Sigmoid colon (tissue), 4 donors: ENCODE measurements around the gene HSDL2.

Experiments used
- POLR2A ChIP-seq, 2 donors: fragments of 450-650 bp; IDR thresholded peaks; one replicate each; pipeline ENCODE4 v1.6.1; 2016; ENCODE audit warnings: antibody characterized with exemption in 2 of 2, mild to moderate bottlenecking in 2 of 2, moderate library complexity in 2 of 2
- POLR2AphosphoS5 ChIP-seq, 4 donors: sonication (generic); formaldehyde crosslinking; IDR thresholded peaks; one replicate each; pipeline ENCODE4 v1.6.1; 2017; ENCODE audit warnings: antibody characterized with exemption in 4 of 4
- TF ChIP-seq, protein P1 (sequence below), 4 experiments: fragments of 450-650 bp in 3 of 4; fragments of 200-600 bp in 1 of 4; IDR thresholded peaks; one replicate each; pipeline ENCODE4 v1.5.1; 2016 to 2019; ENCODE audit warnings: antibody characterized with exemption in 4 of 4, mild to moderate bottlenecking in 3 of 4, moderate library complexity in 2 of 4

DNA sequence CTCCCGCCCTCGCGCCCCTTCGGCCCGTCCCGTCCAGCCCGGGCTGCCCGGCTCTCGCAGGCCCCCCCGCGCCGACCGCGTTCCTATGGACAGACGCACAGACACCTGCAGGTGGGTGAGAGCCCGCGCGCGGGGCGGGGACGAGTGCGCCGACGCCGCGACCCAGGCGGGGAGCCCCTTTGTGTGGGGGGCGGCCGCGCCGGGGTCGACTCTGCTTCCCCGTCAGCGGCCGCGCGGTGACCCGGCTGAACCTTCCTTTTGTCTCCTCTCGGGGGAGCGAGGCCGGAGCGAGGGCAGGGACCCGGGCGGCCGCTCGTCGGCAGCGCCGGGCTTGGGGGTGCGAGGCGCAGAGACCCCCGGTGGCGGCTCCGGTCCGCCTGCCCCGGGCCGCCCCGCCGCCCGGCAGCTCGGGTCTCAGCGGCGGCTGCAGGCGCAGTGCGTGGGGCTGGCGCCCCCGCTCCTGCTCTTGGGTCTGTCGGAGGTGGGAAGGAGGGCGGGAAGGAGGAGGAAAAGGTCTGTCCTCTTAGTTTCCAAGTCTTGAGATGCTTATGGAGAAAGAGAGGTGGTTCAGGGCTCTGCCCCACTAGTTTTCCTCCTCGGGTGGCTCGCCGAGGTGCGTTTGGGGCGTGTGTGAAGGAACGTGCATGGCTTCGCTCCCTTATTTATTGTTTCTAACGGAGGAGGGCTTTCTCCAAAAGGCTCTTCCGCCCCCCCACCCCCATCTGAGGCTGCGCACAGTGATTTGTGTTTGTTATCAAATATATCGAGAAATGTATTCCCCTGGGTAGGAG lies 107.3 kb downstream of the HSDL2 start:
- TF ChIP-seq, protein P1, sequence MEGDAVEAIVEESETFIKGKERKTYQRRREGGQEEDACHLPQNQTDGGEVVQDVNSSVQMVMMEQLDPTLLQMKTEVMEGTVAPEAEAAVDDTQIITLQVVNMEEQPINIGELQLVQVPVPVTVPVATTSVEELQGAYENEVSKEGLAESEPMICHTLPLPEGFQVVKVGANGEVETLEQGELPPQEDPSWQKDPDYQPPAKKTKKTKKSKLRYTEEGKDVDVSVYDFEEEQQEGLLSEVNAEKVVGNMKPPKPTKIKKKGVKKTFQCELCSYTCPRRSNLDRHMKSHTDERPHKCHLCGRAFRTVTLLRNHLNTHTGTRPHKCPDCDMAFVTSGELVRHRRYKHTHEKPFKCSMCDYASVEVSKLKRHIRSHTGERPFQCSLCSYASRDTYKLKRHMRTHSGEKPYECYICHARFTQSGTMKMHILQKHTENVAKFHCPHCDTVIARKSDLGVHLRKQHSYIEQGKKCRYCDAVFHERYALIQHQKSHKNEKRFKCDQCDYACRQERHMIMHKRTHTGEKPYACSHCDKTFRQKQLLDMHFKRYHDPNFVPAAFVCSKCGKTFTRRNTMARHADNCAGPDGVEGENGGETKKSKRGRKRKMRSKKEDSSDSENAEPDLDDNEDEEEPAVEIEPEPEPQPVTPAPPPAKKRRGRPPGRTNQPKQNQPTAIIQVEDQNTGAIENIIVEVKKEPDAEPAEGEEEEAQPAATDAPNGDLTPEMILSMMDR (IDR thresholded peaks at IDR 0.05), result no peak
- TF ChIP-seq POLR2A (IDR thresholded peaks at IDR 0.05) (no peak), POLR2AphosphoS5 (IDR thresholded peaks at IDR 0.05) (peak in 1 of 4 donors; percentile 8)
